ENCODE results near the gene KIF5A. TPM values are rescaled to one million over a fixed set of nuclear protein-coding genes. Genes with fewer than 3 reads are reported as not detected.

Gene KIF5A
- polyA plus RNA-seq, 3 donors: 0.01 TPM; not detected in 2

DNA sequence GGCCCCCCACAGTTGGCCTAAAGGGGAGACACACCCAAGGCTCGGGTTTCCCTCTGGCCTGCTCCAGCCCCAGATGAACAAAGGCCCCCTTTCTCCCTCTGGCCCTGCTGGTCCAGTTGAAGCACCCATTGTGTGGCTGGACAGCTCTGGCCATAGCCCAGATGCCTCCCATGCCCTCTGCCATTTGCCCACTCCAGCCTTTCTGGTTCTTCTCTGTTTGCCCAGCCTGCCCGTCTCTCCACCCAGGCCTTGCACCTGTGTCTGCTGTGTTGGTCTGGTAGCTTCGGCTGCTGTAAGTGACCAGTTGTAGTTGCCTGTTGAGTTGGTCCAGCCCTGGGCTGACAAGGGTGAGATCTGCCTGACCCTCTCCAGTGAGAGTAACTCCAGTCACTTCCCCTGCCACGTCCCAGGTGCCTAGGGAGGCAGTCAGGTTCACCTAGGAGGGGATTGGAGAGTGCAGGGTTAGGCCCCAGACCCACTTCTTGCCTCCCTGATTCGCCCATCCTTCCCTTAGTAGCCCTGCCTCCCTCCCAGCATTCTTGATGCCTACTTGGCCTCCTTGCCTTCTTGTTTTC lies 80.1 kb downstream of the KIF5A start:
- intact Hi-C loops (cut with micrococcal nuclease): loop anchor here (5.0 to 10.0 kb wide), 2 partner anchors 155 to 173 kb away; partner anchors contain the start of genes ARHGAP9 (in 1 of the 2), GLI1 (in 1 of the 2) and INHBE (in 1 of the 2)
- H3K27me3 Mint-ChIP-seq (ENCODE audit: low read depth in 3 of 3): peaks cover 77 to 95% (median 84%) of the 10 kb centered on the region in 3 donors
- peaks cover 69 to 98% of the 10 kb centered on the region in 2 donors for H3K27me3 ChIP-seq (ENCODE audit: control insufficient read depth in 2 of 2, insufficient read depth in 2 of 2, low read length in 2 of 2)
- peaks cover 16 to 28% of the 10 kb centered on the region in 2 donors for H3K4me1 ChIP-seq (ENCODE audit: control insufficient read depth in 1 of 2, insufficient read depth in 2 of 2, low read length in 2 of 2)
- no peak overlapping the region for H3K27ac ChIP-seq (ENCODE audit: low read depth in 1 of 2, low read length in 2 of 2)
- no peak overlapping the region for H3K4me3 ChIP-seq (replicated peaks in 1 of 3; ENCODE audit: low read depth in 2 of 3, low read length in 3 of 3)
- peaks cover 0 to 4% of the 10 kb centered on the region in 2 donors for H3K36me3 Mint-ChIP-seq
- WGBS (ENCODE audit: insufficient coverage): 92% methylated on average over 2 of the region's 5 CpGs
- no peaks in the 10 kb centered on the region for H3K79me2 ChIP-seq (ENCODE audit: insufficient read depth, low read length)
- peaks cover 0 to 7% (median 2%) of the 10 kb centered on the region in 7 donors for H3K9me3 Mint-ChIP-seq
- peaks cover 0 to 30% of the 10 kb centered on the region in 2 donors for H3K9me3 ChIP-seq (replicated peaks in 1 of 2; ENCODE audit: control insufficient read depth in 1 of 2, insufficient read depth in 1 of 2, low read length in 2 of 2)
- TF ChIP-seq, protein P1, sequence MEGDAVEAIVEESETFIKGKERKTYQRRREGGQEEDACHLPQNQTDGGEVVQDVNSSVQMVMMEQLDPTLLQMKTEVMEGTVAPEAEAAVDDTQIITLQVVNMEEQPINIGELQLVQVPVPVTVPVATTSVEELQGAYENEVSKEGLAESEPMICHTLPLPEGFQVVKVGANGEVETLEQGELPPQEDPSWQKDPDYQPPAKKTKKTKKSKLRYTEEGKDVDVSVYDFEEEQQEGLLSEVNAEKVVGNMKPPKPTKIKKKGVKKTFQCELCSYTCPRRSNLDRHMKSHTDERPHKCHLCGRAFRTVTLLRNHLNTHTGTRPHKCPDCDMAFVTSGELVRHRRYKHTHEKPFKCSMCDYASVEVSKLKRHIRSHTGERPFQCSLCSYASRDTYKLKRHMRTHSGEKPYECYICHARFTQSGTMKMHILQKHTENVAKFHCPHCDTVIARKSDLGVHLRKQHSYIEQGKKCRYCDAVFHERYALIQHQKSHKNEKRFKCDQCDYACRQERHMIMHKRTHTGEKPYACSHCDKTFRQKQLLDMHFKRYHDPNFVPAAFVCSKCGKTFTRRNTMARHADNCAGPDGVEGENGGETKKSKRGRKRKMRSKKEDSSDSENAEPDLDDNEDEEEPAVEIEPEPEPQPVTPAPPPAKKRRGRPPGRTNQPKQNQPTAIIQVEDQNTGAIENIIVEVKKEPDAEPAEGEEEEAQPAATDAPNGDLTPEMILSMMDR (IDR thresholded peaks at IDR 0.05): no peak
- no peak overlapping the region for H3K9ac ChIP-seq (ENCODE audit: insufficient read depth, low read length, poor library complexity, severe bottlenecking)
- peak overlapping the region in 1 of 7 donors; percentile 46 for H3K27ac Mint-ChIP-seq
- H4K20me1 ChIP-seq (ENCODE audit: insufficient read depth, low read length): no peaks in the 10 kb centered on the region
- no peaks in the 10 kb centered on the region for H3K36me3 ChIP-seq (replicated peaks in 1 of 2; ENCODE audit: control insufficient read depth in 1 of 2, insufficient read depth in 2 of 2, low read length in 2 of 2)
- peak overlapping the region in 1 of 2 donors; percentile 80 for H3K4me3 Mint-ChIP-seq
- H3K4me2 ChIP-seq (replicated peaks; ENCODE audit: extremely low read depth, low read length, poor library complexity, severe bottlenecking): no peak overlapping the region
- no peak overlapping the region for H2AFZ ChIP-seq (ENCODE audit: insufficient read depth, low read depth, low read length, poor library complexity, severe bottlenecking)
- DNase-seq: no peak
- peaks cover 18% of the 10 kb centered on the region for H3K4me1 Mint-ChIP-seq

- Mint-ChIP-seq H3K9me3 (peaks cover 0 to 6% (median 2%) of the 10 kb centered on the region in 7 donors), H3K4me1 (peaks cover 18% of the 10 kb centered on the region), H3K36me3 (peaks cover 0 to 4% of the 10 kb centered on the region in 2 donors), H3K27ac (no peak overlapping the region), H3K27me3 (ENCODE audit: low read depth in 3 of 3) (peaks cover 74 to 92% (median 77%) of the 10 kb centered on the region in 3 donors), H3K4me3 (peak overlapping the region in 1 of 2 donors; percentile 80)
- Histone ChIP-seq H3K27ac (ENCODE audit: low read depth in 1 of 2, low read length in 2 of 2) (no peak overlapping the region), H3K9me3 (replicated peaks in 1 of 2; ENCODE audit: control insufficient read depth in 1 of 2, insufficient read depth in 1 of 2, low read length in 2 of 2) (peaks cover 0 to 30% of the 10 kb centered on the region in 2 donors), H3K4me2 (replicated peaks; ENCODE audit: extremely low read depth, low read length, poor library complexity, severe bottlenecking) (no peak overlapping the region), H3K4me1 (ENCODE audit: control insufficient read depth in 1 of 2, insufficient read depth in 2 of 2, low read length in 2 of 2) (peaks cover 16 to 28% of the 10 kb centered on the region in 2 donors), H3K79me2 (ENCODE audit: insufficient read depth, low read length) (no peaks in the 10 kb centered on the region), H4K20me1 (ENCODE audit: insufficient read depth, low read length) (no peaks in the 10 kb centered on the region), H3K9ac (ENCODE audit: insufficient read depth, low read length, poor library complexity, severe bottlenecking) (no peak overlapping the region), H3K27me3 (ENCODE audit: control insufficient read depth in 2 of 2, insufficient read depth in 2 of 2, low read length in 2 of 2) (peaks cover 64 to 98% of the 10 kb centered on the region in 2 donors), H3K36me3 (replicated peaks in 1 of 2; ENCODE audit: control insufficient read depth in 1 of 2, insufficient read depth in 2 of 2, low read length in 2 of 2) (no peaks in the 10 kb centered on the region), H3K4me3 (replicated peaks in 1 of 3; ENCODE audit: low read depth in 2 of 3, low read length in 3 of 3) (no peak overlapping the region), H2AFZ (ENCODE audit: insufficient read depth, low read depth, low read length, poor library complexity, severe bottlenecking) (no peak overlapping the region)
- intact Hi-C loops (cut with micrococcal nuclease): loop anchor here in 1 of 2 donors (5.0 kb wide), 1 partner anchor 174 kb away; the partner anchor contains the start of genes GLI1 and INHBE
- DNase-seq: peak in 1 of 3 donors; percentile 1
- 40% methylated on average over 2 of the region's 6 CpGs for WGBS (ENCODE audit: insufficient coverage)
- TF ChIP-seq, protein P1 (IDR thresholded peaks at IDR 0.05): no peak
Measured at GRCh38 chr12:57630891-57631433, 81.1 kb downstream of the KIF5A start.

All from CD14-positive monocyte (primary cell).